GM21717 (cell line): ENCODE results near the gene GYS2.

Experiments used
- ATAC-seq: cut with Tn5 transposase; IDR thresholded peaks from one replicate; pipeline ENCODE4 v1.9.1; 2021; ENCODE audit warnings: mild to moderate bottlenecking, moderate library complexity; ENCODE audit not compliant: unreplicated experiment

The GYS2 gene

GRCh38 chr12:21509768-21510167 lies 94.9 kb downstream of the GYS2 start:
- peak; percentile 89 for ATAC-seq

GRCh38 chr12:21507849-21508248 lies 96.8 kb downstream of the GYS2 start:
- no peak for ATAC-seq

DNA sequence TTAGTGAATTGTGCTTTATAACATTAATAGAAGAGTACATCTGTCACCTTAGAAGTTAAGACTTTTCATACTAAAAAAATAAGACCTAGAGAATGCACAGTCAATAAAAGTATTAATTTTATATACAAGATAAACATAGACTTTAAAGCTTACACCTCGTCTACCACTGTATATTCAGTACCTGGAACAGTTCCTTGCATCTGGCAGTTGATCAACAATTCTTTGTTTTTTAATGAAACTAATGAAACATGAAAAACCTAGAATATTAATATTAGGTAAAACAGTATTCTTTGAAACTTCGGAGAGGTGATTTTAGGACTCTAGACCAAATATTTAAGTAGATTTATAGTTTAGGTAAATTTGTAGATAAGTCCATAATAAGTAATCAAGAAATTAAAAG lies 98.8 kb downstream of the GYS2 start:
- ATAC-seq: no peak

DNA sequence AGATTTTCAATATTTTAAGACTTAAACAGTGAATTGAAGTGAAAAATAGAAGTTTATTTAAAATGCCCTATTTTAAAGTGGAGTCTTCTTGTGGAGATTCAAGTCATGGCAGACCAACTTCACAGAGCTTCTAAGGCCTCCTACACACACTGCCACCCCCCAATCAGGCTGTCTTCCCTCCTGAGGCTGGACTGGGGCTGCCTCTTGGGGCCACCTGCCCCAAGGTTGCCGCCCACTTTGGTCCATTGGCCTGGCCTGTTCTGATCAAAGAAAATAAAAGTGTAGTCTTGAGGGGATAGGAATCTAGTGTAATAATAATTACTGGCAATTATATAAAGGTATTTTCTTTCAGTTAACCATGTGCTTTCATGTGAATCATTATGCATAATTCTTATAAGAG lies 101.8 kb downstream of the GYS2 start:
- ATAC-seq: no peak

GRCh38 chr12:21502164-21502496 lies 102.5 kb downstream of the GYS2 start:
- ATAC-seq: no peak

GRCh38 chr12:21501258-21502163 lies 103.1 kb downstream of the GYS2 start, which contains the start of the genes GOLT1B and RECQL:
GOLT1B (plus strand) TSS chr12:21501789; CDS start chr12:21501924, 135 bp downstream.
RECQL (minus strand) TSS chr12:21501635; CDS start chr12:21499570, 2,065 bp downstream.
- ATAC-seq: peak; percentile 99

GRCh38 chr12:21500786-21501257 lies 103.8 kb downstream of the GYS2 start:
- ATAC-seq: no peak

DNA sequence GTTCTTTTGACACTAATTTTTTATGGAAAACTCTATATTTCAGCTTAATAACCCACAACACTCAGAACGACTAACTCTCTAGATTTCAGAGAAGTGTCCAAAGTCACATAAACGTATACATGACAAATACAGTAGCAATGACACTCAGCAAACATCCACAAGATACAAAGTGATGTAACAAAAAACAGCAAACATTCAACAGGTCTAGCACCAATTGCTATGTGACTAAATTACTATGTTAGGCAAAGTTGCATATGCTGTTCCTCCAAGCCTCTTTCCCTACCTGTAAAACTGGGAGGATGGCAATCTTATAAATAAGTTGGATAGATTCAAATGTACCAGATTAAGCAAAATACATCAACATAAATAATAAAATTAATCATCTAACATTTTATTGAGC lies 104.9 kb downstream of the GYS2 start:
- ATAC-seq: no peak
